ENCODE measurements around the gene LPAR3. TPM values are rescaled to one million over a fixed set of nuclear protein-coding genes. Genes with fewer than 3 reads are reported as not detected.

LPAR3 gene
- total and polyA plus RNA-seq, 2 of the 4 experiments (the other 2 are of a cell fraction), result 0.09 to 0.18 TPM

GRCh38 chr1:84845357-84845756 is 47.6 kb downstream of the LPAR3 start (continued):
- TF ChIP-seq ELK1 (IDR thresholded peaks at IDR 0.05; ENCODE audit: borderline replicate concordance, low read depth, low read length) (no peak), RFX5 (IDR thresholded peaks at IDR 0.05; ENCODE audit: low read depth, low read length) (no peak)

- H2BK5ac ChIP-seq (ENCODE audit: low read depth, low read length, poor library complexity, severe bottlenecking), result no peak overlapping the region
- H3K4me2 ChIP-seq (ENCODE audit: low read depth, low read length), result no peak overlapping the region
- no peak overlapping the region for H4K5ac ChIP-seq (ENCODE audit: low read depth, low read length)
- CTCF ChIA-PET, result interaction anchor here (1.0 kb wide), 1 partner anchor 38 kb away, joined by 3 read pairs; no protein-coding TSS in a partner anchor
- H2AK5ac ChIP-seq (ENCODE audit: low read depth, low read length), result no peak overlapping the region
- H4K20me1 ChIP-seq (ENCODE audit: insufficient read depth, low read length), result no peaks in the 10 kb centered on the region
- no peaks in the 10 kb centered on the region for H3K9me3 ChIP-seq (ENCODE audit: control insufficient read depth, insufficient read depth, low read length)
- dilution Hi-C loops (cut with HindIII; ENCODE audit: low sequenced_read_pairs, unreplicated experiment), result no loop called here
- H3K23ac ChIP-seq (ENCODE audit: low read depth, low read length), result no peak overlapping the region
- H2BK15ac ChIP-seq (ENCODE audit: low read depth, low read length), result no peak overlapping the region
- peaks cover 6% of the 10 kb centered on the region; the same call in 1 of the 2 replicates for H3K9me1 ChIP-seq (ENCODE audit: insufficient read depth, low read length)
- H4K91ac ChIP-seq (ENCODE audit: insufficient read depth, low read depth, low read length), result no peak overlapping the region
- no peak overlapping the region for H3K9ac ChIP-seq (ENCODE audit: low read depth, low read length)
- BruUV-seq (replicated peaks), result no TSS peak
- H3K4me3 ChIP-seq (ENCODE audit: insufficient read depth, low read depth, low read length), result no peak overlapping the region
- intact Hi-C loops (cut with micrococcal nuclease), result no loop called here
- DNase-seq (no peak), ATAC-seq (ENCODE audit: low read depth) (no peak)
- no peaks in the 10 kb centered on the region for H3K36me3 ChIP-seq (ENCODE audit: control insufficient read depth, insufficient read depth, low read length)
- H3K14ac ChIP-seq (replicated peaks; ENCODE audit: low read depth, low read length), result no peak overlapping the region
- H3K18ac ChIP-seq (ENCODE audit: low read depth, low read length), result no peak overlapping the region
- H4K8ac ChIP-seq (ENCODE audit: low read depth in 2 of 2, low read length in 2 of 2), result no peak overlapping the region
- no peak overlapping the region for H2AFZ ChIP-seq (replicated peaks; ENCODE audit: low read length, poor library complexity)
- TF ChIP-seq CTCF (conservative IDR thresholded peaks at IDR 0.05; ENCODE audit: low read depth, low read length), result no peak
- TF ChIP-seq RFX5 (IDR thresholded peaks at IDR 0.05; ENCODE audit: low read depth, low read length), result no peak
- TF ChIP-seq POLR2A (IDR thresholded peaks at IDR 0.05; ENCODE audit: low read depth, low read length), result no peak
- TF ChIP-seq FOS (IDR thresholded peaks at IDR 0.05; ENCODE audit: low read depth, low read length), result no peak
- TF ChIP-seq RAD21 (IDR thresholded peaks at IDR 0.05; ENCODE audit: low read length), result no peak
- TF ChIP-seq RCOR1 (IDR thresholded peaks at IDR 0.05; ENCODE audit: insufficient replicate concordance, low read length), result no peak
- TF ChIP-seq MAFK (IDR thresholded peaks at IDR 0.05; ENCODE audit: low read depth, low read length), result no peak
- TF ChIP-seq BHLHE40 (IDR thresholded peaks at IDR 0.05; ENCODE audit: low read depth, low read length), result no peak
- no peak for TF ChIP-seq USF2 (IDR thresholded peaks at IDR 0.05; ENCODE audit: low read depth, low read length)
- no peak for TF ChIP-seq NFE2L2 (IDR thresholded peaks at IDR 0.05; ENCODE audit: low read depth, low read length)
- TF ChIP-seq MAZ (IDR thresholded peaks at IDR 0.05; ENCODE audit: borderline replicate concordance, low read depth, low read length), result no peak
- H3K79me1 ChIP-seq (ENCODE audit: low read depth in 1 of 2, low read length in 2 of 2), result no peaks in the 10 kb centered on the region
- in situ Hi-C loops (cut with MboI; ENCODE audit: low sequenced_read_pairs), result no loop called here
- no peak overlapping the region for H3K27ac ChIP-seq (ENCODE audit: insufficient read depth, low read length)
- no peak overlapping the region for H2AK9ac ChIP-seq (replicated peaks; ENCODE audit: low read depth, low read length, poor library complexity)
- no peak overlapping the region for H3K4ac ChIP-seq (ENCODE audit: low read depth, low read length)
- H2BK20ac ChIP-seq (ENCODE audit: low read depth, low read length), result no peak overlapping the region; the same call in 1 of the 2 replicates
- no peak overlapping the region for H2BK120ac ChIP-seq (ENCODE audit: low read depth, low read length)
- POLR2A ChIA-PET (ENCODE audit: unreplicated experiment), result no interaction called here
- peaks cover 5% of the 10 kb centered on the region for H3K4me1 ChIP-seq (ENCODE audit: control insufficient read depth, insufficient read depth, low read length)
- H3K56ac ChIP-seq (ENCODE audit: extremely low read depth, insufficient read depth, low read length), result no peak overlapping the region
- H3K27me3 ChIP-seq (ENCODE audit: control insufficient read depth, insufficient read depth, low read length), result peaks cover 8% of the 10 kb centered on the region
These were observed 48.9 kb downstream of the LPAR3 start for GRCh38 chr1:84844094-84844493.

Data from IMR-90 (cell line).